ENCODE data around the gene DYNC1I1.

The DYNC1I1 gene

DNA sequence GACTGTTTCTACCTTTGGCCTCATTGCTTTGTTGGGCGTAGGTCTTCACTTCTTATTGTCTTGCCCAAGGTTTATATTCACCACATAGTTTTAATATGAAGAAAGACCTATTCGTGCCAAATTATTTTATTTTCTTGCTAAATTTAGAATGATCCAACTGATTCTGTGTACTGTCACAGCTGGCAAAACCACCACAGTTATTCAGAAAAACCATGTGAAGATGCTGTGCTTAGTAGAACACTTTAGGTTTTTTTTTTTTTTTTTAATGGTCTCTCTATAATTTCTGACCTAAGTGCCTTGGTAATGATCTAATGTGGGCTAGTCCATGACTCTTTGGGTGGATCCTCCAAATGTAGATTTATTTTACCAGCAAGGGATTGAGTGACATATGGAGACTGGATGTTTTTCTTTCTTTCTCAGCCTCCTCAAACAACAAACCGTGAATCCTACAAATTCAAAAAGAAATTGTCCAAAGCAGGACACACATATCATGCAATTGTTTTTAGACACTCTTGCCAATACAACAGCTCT, 243.8 kb downstream of the DYNC1I1 start:
- Histone ChIP-seq H3K36me3 (ENCODE audit: control insufficient read depth, insufficient read depth, low read length) (no peaks in the 10 kb centered on the region), H3K4me3 (replicated peaks; ENCODE audit: low read depth, low read length) (no peak overlapping the region), H3K27me3 (replicated peaks; ENCODE audit: control insufficient read depth, insufficient read depth, low read length) (no peaks in the 10 kb centered on the region)
- no peak for DNase-seq (ENCODE audit: extremely low read depth, insufficient read length)
- TF ChIP-seq, protein P1, sequence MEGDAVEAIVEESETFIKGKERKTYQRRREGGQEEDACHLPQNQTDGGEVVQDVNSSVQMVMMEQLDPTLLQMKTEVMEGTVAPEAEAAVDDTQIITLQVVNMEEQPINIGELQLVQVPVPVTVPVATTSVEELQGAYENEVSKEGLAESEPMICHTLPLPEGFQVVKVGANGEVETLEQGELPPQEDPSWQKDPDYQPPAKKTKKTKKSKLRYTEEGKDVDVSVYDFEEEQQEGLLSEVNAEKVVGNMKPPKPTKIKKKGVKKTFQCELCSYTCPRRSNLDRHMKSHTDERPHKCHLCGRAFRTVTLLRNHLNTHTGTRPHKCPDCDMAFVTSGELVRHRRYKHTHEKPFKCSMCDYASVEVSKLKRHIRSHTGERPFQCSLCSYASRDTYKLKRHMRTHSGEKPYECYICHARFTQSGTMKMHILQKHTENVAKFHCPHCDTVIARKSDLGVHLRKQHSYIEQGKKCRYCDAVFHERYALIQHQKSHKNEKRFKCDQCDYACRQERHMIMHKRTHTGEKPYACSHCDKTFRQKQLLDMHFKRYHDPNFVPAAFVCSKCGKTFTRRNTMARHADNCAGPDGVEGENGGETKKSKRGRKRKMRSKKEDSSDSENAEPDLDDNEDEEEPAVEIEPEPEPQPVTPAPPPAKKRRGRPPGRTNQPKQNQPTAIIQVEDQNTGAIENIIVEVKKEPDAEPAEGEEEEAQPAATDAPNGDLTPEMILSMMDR (IDR thresholded peaks at IDR 0.05; ENCODE audit: insufficient read depth, low read length, poor library complexity, severe bottlenecking): no peak

DNA sequence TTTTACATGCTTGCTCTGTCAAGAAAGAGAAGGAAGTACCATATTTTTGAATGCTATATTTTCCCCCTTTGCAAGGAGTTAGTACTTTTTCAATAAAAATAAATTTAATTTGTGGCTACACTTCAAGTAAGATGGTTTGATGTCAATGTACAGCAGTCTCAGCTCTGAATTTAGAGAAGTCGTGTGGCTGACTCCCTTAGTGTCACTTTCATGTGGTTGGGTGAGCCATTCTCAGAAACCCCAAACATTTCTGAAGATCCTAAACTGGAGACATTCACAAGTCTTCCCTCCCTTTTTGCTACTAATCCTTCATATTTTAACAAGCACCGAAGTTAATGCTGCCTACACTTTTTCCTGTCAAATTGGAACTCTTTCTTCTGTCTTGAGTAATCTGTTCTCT, 244.4 kb downstream of the DYNC1I1 start:
- TF ChIP-seq, protein P1 (IDR thresholded peaks at IDR 0.05; ENCODE audit: insufficient read depth, low read length, poor library complexity, severe bottlenecking): no peak
- H3K4me3 ChIP-seq (replicated peaks; ENCODE audit: low read depth, low read length): no peak overlapping the region

DNA sequence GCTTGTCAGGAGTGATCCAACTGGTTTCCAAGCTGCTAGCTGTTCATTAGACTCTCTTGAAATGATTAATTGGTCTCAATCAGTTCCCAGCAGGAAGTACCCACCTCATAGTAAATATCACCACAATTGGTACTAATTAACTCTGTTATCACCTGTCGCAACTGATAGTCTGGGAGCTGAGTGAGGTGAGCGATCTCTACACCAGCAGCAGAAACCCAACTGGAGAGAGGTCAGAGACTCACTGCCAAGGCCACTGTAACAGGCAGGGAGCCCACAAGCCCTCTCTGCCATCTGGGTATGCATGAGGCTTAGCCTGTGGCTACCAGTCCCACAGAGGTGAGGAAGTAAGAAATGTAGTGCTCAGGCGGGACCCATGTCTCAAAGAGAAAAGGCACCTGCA, 245.5 kb downstream of the DYNC1I1 start:
- Histone ChIP-seq H3K27me3 (replicated peaks; ENCODE audit: control insufficient read depth, insufficient read depth, low read length) (no peaks in the 10 kb centered on the region), H3K4me3 (replicated peaks; ENCODE audit: low read depth, low read length) (no peak overlapping the region), H3K36me3 (ENCODE audit: control insufficient read depth, insufficient read depth, low read length) (no peaks in the 10 kb centered on the region)
- DNase-seq (ENCODE audit: extremely low read depth, insufficient read length): no peak
- TF ChIP-seq, protein P1 (IDR thresholded peaks at IDR 0.05; ENCODE audit: insufficient read depth, low read length, poor library complexity, severe bottlenecking): no peak

More for the DNA sequence above, 244.4 kb downstream of the DYNC1I1 start:
- Histone ChIP-seq H3K36me3 (ENCODE audit: control insufficient read depth, insufficient read depth, low read length) (no peaks in the 10 kb centered on the region), H3K27me3 (replicated peaks; ENCODE audit: control insufficient read depth, insufficient read depth, low read length) (no peaks in the 10 kb centered on the region)
- DNase-seq (ENCODE audit: extremely low read depth, insufficient read length): no peak

DNA sequence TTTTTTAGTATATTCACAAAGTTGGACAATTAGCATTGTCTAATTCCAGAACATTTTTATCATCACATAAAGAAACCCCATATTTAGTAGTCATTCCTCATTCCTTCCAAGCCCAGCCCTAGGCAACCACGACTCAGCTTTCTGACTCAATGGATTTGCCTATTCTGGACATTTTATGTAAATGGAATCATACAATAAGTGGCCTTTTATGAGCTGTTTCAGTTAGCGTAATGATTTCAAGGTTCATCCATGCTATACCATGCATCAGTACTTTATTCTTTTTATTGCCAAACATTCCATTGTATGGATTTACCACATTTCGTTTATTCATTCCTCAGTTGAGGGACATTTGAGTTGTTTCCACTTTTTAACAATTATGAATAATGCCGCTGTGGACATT, 249.2 kb downstream of the DYNC1I1 start:
- Histone ChIP-seq H3K4me3 (replicated peaks; ENCODE audit: low read depth, low read length) (no peak overlapping the region), H3K36me3 (ENCODE audit: control insufficient read depth, insufficient read depth, low read length) (no peaks in the 10 kb centered on the region), H3K27me3 (replicated peaks; ENCODE audit: control insufficient read depth, insufficient read depth, low read length) (no peaks in the 10 kb centered on the region)
- TF ChIP-seq, protein P1 (IDR thresholded peaks at IDR 0.05; ENCODE audit: insufficient read depth, low read length, poor library complexity, severe bottlenecking): no peak
- DNase-seq (ENCODE audit: extremely low read depth, insufficient read length): no peak

DNA sequence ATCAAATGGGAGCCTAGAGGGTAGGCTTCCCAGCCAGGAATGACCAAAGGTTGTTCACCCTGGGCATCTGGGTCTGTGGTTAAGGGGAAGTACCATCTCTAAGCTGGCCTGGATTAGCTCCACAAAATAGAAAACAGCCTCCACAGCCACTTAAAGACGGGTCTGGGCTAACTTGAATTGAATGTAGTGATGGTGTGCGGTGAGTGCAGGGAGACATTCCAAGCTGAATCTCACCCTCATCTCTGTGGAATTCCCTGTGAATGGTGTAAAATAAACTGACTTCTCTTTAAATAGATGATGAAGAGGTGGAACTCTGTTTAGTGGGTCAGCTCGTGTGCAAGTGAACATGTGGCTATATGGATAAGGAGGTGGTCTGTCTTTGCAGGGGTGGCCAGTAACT, 251.0 kb downstream of the DYNC1I1 start:
- DNase-seq (ENCODE audit: extremely low read depth, insufficient read length): no peak
- H3K36me3 ChIP-seq (ENCODE audit: control insufficient read depth, insufficient read depth, low read length): no peaks in the 10 kb centered on the region
- H3K4me3 ChIP-seq (replicated peaks; ENCODE audit: low read depth, low read length): no peak overlapping the region
- no peaks in the 10 kb centered on the region; the same call in 1 of the 2 replicates for H3K27me3 ChIP-seq (replicated peaks; ENCODE audit: control insufficient read depth, insufficient read depth, low read length)
- TF ChIP-seq, protein P1 (IDR thresholded peaks at IDR 0.05; ENCODE audit: insufficient read depth, low read length, poor library complexity, severe bottlenecking): no peak

DNA sequence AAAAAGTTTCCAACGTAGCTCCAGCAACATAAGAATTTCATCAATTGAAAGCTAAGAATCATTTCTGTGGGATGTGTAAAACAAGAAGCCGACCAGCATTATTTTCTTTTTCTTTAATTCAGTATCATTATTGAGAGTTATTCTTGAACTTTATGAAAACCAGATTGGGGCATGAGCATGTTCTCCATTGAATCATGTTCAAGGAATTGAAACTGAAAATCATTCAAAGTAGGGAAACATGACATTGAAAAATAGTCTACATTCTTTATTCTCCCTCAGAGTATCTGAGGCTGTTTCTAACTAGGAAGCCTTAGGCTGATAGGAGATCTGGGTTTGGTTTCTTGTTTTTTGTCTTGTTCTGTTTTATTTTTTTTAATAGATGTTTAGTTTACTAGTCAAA, 253.7 kb downstream of the DYNC1I1 start:
- no peaks in the 10 kb centered on the region; the same call in 1 of the 2 replicates for H3K27me3 ChIP-seq (replicated peaks; ENCODE audit: control insufficient read depth, insufficient read depth, low read length)
- no peaks in the 10 kb centered on the region for H3K36me3 ChIP-seq (ENCODE audit: control insufficient read depth, insufficient read depth, low read length)
- no peak for DNase-seq (ENCODE audit: extremely low read depth, insufficient read length)
- H3K4me3 ChIP-seq (replicated peaks; ENCODE audit: low read depth, low read length): no peak overlapping the region
- TF ChIP-seq, protein P1 (IDR thresholded peaks at IDR 0.05; ENCODE audit: insufficient read depth, low read length, poor library complexity, severe bottlenecking): no peak

Data from GM06990 (cell line).